ENCODE data around the gene CAMKK1.

DNA sequence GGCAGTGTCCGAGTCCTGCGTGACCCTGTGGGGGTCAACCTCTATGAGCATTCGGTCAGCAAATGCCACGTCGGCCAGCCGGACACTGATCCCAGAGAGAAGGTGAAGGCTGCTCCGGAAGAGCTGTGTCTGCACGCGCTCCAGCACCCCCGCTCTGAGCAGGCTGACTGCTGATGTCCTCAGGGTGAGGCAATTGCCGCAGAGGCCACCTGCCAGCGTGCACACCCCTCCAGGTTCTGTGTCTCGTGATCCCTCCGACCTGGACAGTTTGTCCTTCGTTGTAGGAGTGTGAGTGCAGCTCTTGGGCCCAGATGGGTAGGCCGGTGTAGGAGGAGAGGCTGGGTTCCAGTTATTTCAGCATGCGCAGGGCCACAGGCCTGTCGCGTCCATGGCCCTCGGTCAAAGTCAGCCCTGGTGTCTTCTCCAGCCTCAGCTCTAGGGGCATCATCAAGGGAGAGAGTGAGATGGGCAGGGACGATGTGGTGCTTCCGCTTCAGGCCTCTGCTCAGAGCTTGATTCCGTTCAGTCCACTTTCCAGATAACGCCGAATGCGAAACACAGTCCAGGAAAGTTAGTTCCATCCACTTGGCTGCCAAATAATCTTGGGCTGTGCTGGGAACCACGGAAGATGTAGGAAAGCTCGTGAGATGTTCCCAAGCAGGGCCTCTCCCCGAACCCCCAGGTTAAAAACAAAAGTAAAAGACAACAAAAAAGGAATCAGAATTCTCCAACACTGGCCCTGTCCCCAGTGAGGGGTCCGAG lies 31.7 kb downstream of the CAMKK1 start:
- no peak for TF ChIP-seq POLR2A (IDR thresholded peaks at IDR 0.05; ENCODE audit: low read depth, low read length)
- TF ChIP-seq POU2F2 (IDR thresholded peaks at IDR 0.05; ENCODE audit: low read depth, low read length), result no peak
- TF ChIP-seq SPI1 (IDR thresholded peaks at IDR 0.05; ENCODE audit: low read depth, low read length), result no peak

Measured in GM12891 (cell line).